ENCODE data around the gene ADAM8. TPM values are rescaled to one million over a fixed set of nuclear protein-coding genes. Genes with fewer than 3 reads are reported as not detected.
A peak's percentile ranks its signal among the peaks of the same experiment; 100 is the strongest.

Gene ADAM8
- total RNA-seq, 1 experiment from 2014 or later = 3.7 TPM

- CTCF ChIA-PET = interaction anchor here (0.6 to 1.8 kb wide), 7 partner anchors 10 to 355 kb away, joined by 3 to 13 read pairs (median 5); no protein-coding TSS in a partner anchor
- peaks cover 44% of the 10 kb centered on the region for H3K4me1 ChIP-seq (ENCODE audit: control insufficient read depth, insufficient read depth, low read length)
- no peaks in the 10 kb centered on the region for H3K9me3 ChIP-seq (ENCODE audit: control insufficient read depth, insufficient read depth, low read depth, low read length)
- BruUV-seq (replicated peaks) = no TSS peak
- H3K27ac ChIP-seq (ENCODE audit: low read length) = peak overlapping the region; percentile 4
- no peak for DNase-seq (ENCODE audit: low read depth, low spot score)
- POLR2A ChIA-PET = interaction anchor here (0.5 kb wide), 1 partner anchor 47 kb away, joined by 5 read pairs; no protein-coding TSS in a partner anchor
- TF ChIP-seq REST (IDR thresholded peaks at IDR 0.05; ENCODE audit: insufficient read depth in 1 of 2, low read depth in 2 of 2, low read length in 1 of 2) (no peak), POLR2AphosphoS5 (IDR thresholded peaks at IDR 0.05; ENCODE audit: low read depth, low read length) (peak; percentile 61; the same call in 1 of the 2 replicates), CTCF (IDR thresholded peaks at IDR 0.05) (peak; percentile 95)
- intact Hi-C loops (cut with micrococcal nuclease; ENCODE audit: unreplicated experiment) (no loop called here), in situ Hi-C loops (cut with HindIII; ENCODE audit: low pct_unique_long_range_greater_than_20kb, low sequenced_read_pairs) (no loop called here)
- H3K4me3 ChIP-seq (ENCODE audit: low read depth in 2 of 2, low read length in 2 of 2) = peak overlapping the region; percentile 38 to 45
- ATAC-seq = peak; percentile 76
- no peaks in the 10 kb centered on the region for H3K36me3 ChIP-seq (ENCODE audit: control insufficient read depth, insufficient read depth, low read length)
- H3K27me3 ChIP-seq (ENCODE audit: control insufficient read depth, insufficient read depth, low read length) = no peaks in the 10 kb centered on the region
Observed at GRCh38 chr10:133257489-133258065, 19.1 kb downstream of the ADAM8 start.

GRCh38 chr10:133255323-133255722 lies 21.3 kb downstream of the ADAM8 start:
- BruUV-seq (replicated peaks) = no TSS peak
- in situ Hi-C loops (cut with HindIII; ENCODE audit: low pct_unique_long_range_greater_than_20kb, low sequenced_read_pairs) = no loop called here
- Histone ChIP-seq H3K36me3 (ENCODE audit: control insufficient read depth, insufficient read depth, low read length) (no peaks in the 10 kb centered on the region), H3K4me3 (ENCODE audit: low read depth in 2 of 2, low read length in 2 of 2) (no peak overlapping the region), H3K4me1 (ENCODE audit: control insufficient read depth, insufficient read depth, low read length) (peaks cover 31% of the 10 kb centered on the region), H3K27me3 (ENCODE audit: control insufficient read depth, insufficient read depth, low read length) (no peaks in the 10 kb centered on the region), H3K27ac (ENCODE audit: low read length) (no peak overlapping the region), H3K9me3 (ENCODE audit: control insufficient read depth, insufficient read depth, low read depth, low read length) (no peaks in the 10 kb centered on the region)
- intact Hi-C loops (cut with micrococcal nuclease; ENCODE audit: unreplicated experiment) = no loop called here
- ChIA-PET CTCF (no interaction called here), POLR2A (no interaction called here)
- DNase-seq (ENCODE audit: low read depth, low spot score) (no peak), ATAC-seq (no peak)
- TF ChIP-seq TCF7L2 (IDR thresholded peaks at IDR 0.05; ENCODE audit: low read depth, low read length) (no peak), SIN3A (IDR thresholded peaks at IDR 0.05; ENCODE audit: borderline replicate concordance, insufficient read depth, low read depth, low read length) (no peak), REST (IDR thresholded peaks at IDR 0.05; ENCODE audit: insufficient read depth in 1 of 2, low read depth in 2 of 2, low read length in 1 of 2) (no peak), CTCF (IDR thresholded peaks at IDR 0.05) (no peak), POLR2AphosphoS5 (IDR thresholded peaks at IDR 0.05; ENCODE audit: low read depth, low read length) (no peak)
